ENCODE data around the gene OPCML.

The OPCML gene

DNA sequence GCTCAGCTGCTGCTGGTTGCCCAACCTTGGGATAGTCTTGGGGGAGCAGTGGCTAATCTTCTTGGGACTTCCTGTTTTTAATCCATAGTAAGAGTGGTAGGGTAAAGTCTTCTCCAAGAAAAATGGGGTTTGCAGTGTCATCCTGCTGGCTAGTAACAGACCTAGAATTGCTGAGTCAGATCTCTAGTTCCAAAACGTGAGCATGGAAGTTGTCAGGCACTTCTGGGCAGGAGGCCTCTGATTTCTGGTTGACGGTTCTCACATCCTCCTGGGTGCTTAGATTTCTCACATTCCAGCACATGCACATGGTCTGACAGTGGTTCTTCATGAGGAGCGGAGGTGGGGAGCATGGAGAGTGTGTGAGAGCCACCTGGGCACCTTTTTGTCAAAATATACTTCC lies 410.0 kb downstream of the OPCML start:
- Histone ChIP-seq H4K20me1 (ENCODE audit: control insufficient read depth, insufficient read depth, low read depth, low read length) (no peaks in the 10 kb centered on the region), H3K79me2 (ENCODE audit: control insufficient read depth, low read length) (no peaks in the 10 kb centered on the region), H3K4me3 (ENCODE audit: low read length) (no peak overlapping the region), H3K4me1 (ENCODE audit: control insufficient read depth, low read length) (no peaks in the 10 kb centered on the region), H3K27ac (ENCODE audit: low read depth, low read length) (no peak overlapping the region), H3K9me2 (replicated peaks; ENCODE audit: control insufficient read depth, low read length) (no peaks in the 10 kb centered on the region), H3K27me3 (ENCODE audit: control insufficient read depth, low read length) (no peaks in the 10 kb centered on the region), H3K4me2 (ENCODE audit: low read length) (no peak overlapping the region), H3K36me3 (ENCODE audit: control insufficient read depth, low read length) (no peaks in the 10 kb centered on the region), H3K9me3 (ENCODE audit: control insufficient read depth, insufficient read depth, low read length) (no peaks in the 10 kb centered on the region), H3F3A (ENCODE audit: control insufficient read depth, insufficient read depth) (no peaks in the 10 kb centered on the region)
- TF ChIP-seq, protein P1, sequence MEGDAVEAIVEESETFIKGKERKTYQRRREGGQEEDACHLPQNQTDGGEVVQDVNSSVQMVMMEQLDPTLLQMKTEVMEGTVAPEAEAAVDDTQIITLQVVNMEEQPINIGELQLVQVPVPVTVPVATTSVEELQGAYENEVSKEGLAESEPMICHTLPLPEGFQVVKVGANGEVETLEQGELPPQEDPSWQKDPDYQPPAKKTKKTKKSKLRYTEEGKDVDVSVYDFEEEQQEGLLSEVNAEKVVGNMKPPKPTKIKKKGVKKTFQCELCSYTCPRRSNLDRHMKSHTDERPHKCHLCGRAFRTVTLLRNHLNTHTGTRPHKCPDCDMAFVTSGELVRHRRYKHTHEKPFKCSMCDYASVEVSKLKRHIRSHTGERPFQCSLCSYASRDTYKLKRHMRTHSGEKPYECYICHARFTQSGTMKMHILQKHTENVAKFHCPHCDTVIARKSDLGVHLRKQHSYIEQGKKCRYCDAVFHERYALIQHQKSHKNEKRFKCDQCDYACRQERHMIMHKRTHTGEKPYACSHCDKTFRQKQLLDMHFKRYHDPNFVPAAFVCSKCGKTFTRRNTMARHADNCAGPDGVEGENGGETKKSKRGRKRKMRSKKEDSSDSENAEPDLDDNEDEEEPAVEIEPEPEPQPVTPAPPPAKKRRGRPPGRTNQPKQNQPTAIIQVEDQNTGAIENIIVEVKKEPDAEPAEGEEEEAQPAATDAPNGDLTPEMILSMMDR (IDR thresholded peaks at IDR 0.05; ENCODE audit: low read depth, low read length, poor library complexity, severe bottlenecking), result no peak
- TF ChIP-seq EZH2phosphoT487 (IDR thresholded peaks at IDR 0.05; ENCODE audit: borderline replicate concordance, low read length), result no peak

DNA sequence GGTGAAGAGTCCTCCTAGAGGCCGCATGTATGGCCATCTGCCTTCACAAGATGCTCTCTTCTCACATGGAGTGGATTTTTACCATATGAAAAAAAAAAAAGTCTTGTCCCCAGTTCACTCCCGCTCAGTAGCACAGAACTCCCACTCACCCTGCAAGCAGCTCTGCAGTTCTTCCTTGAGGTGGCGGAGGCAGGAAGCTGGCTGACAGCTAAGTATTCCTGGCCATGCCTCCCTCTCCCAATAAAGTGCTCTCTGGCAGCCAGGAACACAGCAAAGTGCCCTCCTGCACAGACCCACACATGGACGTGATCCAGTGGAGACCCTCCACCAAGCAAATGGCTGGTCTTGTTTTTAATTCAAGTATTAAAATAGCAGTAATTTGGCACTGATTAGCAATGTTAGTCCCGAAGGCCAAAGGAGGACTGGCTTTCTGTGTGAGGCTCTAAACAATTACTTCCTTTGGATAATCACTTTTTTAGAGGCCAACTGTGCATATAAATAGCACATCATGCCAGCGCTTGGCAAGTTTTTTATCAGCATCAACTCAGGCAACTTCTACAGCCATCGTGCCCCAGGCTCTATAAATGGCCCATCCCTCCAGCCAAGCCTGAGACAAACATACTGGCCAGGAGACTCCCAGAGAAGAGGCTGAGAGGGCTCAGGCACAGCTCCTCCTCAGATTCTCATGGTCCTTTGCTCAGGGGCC lies 413.6 kb downstream of the OPCML start:
- Histone ChIP-seq H3K27ac (ENCODE audit: low read depth, low read length) (no peak overlapping the region), H4K20me1 (ENCODE audit: control insufficient read depth, insufficient read depth, low read depth, low read length) (no peaks in the 10 kb centered on the region), H3K4me1 (ENCODE audit: control insufficient read depth, low read length) (no peaks in the 10 kb centered on the region)

DNA sequence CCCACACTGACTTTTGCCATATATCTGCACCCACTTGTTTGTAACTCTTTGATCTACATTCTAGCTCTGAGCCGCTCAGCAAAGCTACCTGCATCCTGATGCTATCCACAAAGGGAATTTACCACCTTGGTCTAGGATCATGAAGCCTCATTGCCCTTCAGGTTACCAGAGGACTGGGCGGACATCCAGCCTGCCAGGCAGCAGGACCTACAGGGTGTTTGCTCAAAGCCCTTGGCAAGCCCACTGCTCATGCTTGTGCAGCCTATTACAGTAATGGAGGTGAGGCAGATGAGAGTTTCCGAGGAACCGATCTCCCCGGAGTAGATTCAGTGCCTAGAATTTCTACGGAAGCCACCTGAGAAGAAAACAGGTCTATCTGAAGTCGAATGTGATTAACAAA lies 417.2 kb downstream of the OPCML start:
- Histone ChIP-seq H3K36me3 (ENCODE audit: control insufficient read depth, low read length) (no peaks in the 10 kb centered on the region), H3K27me3 (ENCODE audit: control insufficient read depth, low read length) (no peaks in the 10 kb centered on the region), H3K4me3 (ENCODE audit: low read length) (no peak overlapping the region), H3K27ac (ENCODE audit: low read depth, low read length) (no peak overlapping the region), H4K20me1 (ENCODE audit: control insufficient read depth, insufficient read depth, low read depth, low read length) (no peaks in the 10 kb centered on the region), H3K79me2 (ENCODE audit: control insufficient read depth, low read length) (no peaks in the 10 kb centered on the region), H3K4me2 (ENCODE audit: low read length) (no peak overlapping the region), H3K4me1 (ENCODE audit: control insufficient read depth, low read length) (no peaks in the 10 kb centered on the region), H3F3A (ENCODE audit: control insufficient read depth, insufficient read depth) (no peaks in the 10 kb centered on the region), H3K9me2 (replicated peaks; ENCODE audit: control insufficient read depth, low read length) (no peaks in the 10 kb centered on the region), H3K9me3 (ENCODE audit: control insufficient read depth, insufficient read depth, low read length) (no peaks in the 10 kb centered on the region)
- no peak for TF ChIP-seq EZH2phosphoT487 (IDR thresholded peaks at IDR 0.05; ENCODE audit: borderline replicate concordance, low read length)
- TF ChIP-seq, protein P1 (IDR thresholded peaks at IDR 0.05; ENCODE audit: low read depth, low read length, poor library complexity, severe bottlenecking), result no peak

More for the DNA sequence above, 413.6 kb downstream of the OPCML start:
- TF ChIP-seq, protein P1 (IDR thresholded peaks at IDR 0.05; ENCODE audit: low read depth, low read length, poor library complexity, severe bottlenecking), result no peak
- TF ChIP-seq EZH2phosphoT487 (IDR thresholded peaks at IDR 0.05; ENCODE audit: borderline replicate concordance, low read length), result no peak
- Histone ChIP-seq H3K4me3 (ENCODE audit: low read length) (no peak overlapping the region), H3K79me2 (ENCODE audit: control insufficient read depth, low read length) (no peaks in the 10 kb centered on the region), H3K36me3 (ENCODE audit: control insufficient read depth, low read length) (no peaks in the 10 kb centered on the region), H3K27me3 (ENCODE audit: control insufficient read depth, low read length) (no peaks in the 10 kb centered on the region), H3K9me3 (ENCODE audit: control insufficient read depth, insufficient read depth, low read length) (no peaks in the 10 kb centered on the region), H3K9me2 (replicated peaks; ENCODE audit: control insufficient read depth, low read length) (no peaks in the 10 kb centered on the region), H3K4me2 (ENCODE audit: low read length) (no peak overlapping the region), H3F3A (ENCODE audit: control insufficient read depth, insufficient read depth) (no peaks in the 10 kb centered on the region)

All from DOHH2 (cell line).